ENCODE measurements around the gene INAFM1.

GRCh38 chr19:47310819-47311218 lies 36.1 kb downstream of the INAFM1 start:
- TF ChIP-seq CTCF (IDR thresholded peaks at IDR 0.05; ENCODE audit: poor library complexity) (no peak), EZH2 (IDR thresholded peaks at IDR 0.05; ENCODE audit: borderline replicate concordance) (no peak)
